ENCODE data around the gene ALPP.
"Not testable (repeated sequence)": the region's sequence is repeated elsewhere in the genome, so short reads cannot be mapped to it uniquely, and the experiment has no call there.

The ALPP gene

GRCh38 chr2:232369126-232369951 lies 9.2 kb upstream of the ALPP start:
- H3K36me3 ChIP-seq (ENCODE audit: control insufficient read depth, low read length): no peaks in the 10 kb centered on the region
- H3K4me1 ChIP-seq (ENCODE audit: control insufficient read depth, low read length): peaks cover 9% of the 10 kb centered on the region
- H3K27me3 ChIP-seq (ENCODE audit: control insufficient read depth, low read length): no peaks in the 10 kb centered on the region
- no peak overlapping the region for H3K27ac ChIP-seq (ENCODE audit: low read depth, low read length)
- H3K79me2 ChIP-seq (ENCODE audit: control insufficient read depth, low read length): no peaks in the 10 kb centered on the region
- H3K4me3 ChIP-seq (ENCODE audit: low read length): no peak overlapping the region
- no peaks in the 10 kb centered on the region for H3K9me3 ChIP-seq (ENCODE audit: control insufficient read depth, insufficient read depth, low read length)
- no peaks in the 10 kb centered on the region for H4K20me1 ChIP-seq (ENCODE audit: control insufficient read depth, insufficient read depth, low read depth, low read length)
- no peaks in the 10 kb centered on the region for H3F3A ChIP-seq (ENCODE audit: control insufficient read depth, insufficient read depth)
- H3K9me2 ChIP-seq (replicated peaks; ENCODE audit: control insufficient read depth, low read length): no peaks in the 10 kb centered on the region
- no peak overlapping the region for H3K4me2 ChIP-seq (ENCODE audit: low read length)
- TF ChIP-seq, protein P1, sequence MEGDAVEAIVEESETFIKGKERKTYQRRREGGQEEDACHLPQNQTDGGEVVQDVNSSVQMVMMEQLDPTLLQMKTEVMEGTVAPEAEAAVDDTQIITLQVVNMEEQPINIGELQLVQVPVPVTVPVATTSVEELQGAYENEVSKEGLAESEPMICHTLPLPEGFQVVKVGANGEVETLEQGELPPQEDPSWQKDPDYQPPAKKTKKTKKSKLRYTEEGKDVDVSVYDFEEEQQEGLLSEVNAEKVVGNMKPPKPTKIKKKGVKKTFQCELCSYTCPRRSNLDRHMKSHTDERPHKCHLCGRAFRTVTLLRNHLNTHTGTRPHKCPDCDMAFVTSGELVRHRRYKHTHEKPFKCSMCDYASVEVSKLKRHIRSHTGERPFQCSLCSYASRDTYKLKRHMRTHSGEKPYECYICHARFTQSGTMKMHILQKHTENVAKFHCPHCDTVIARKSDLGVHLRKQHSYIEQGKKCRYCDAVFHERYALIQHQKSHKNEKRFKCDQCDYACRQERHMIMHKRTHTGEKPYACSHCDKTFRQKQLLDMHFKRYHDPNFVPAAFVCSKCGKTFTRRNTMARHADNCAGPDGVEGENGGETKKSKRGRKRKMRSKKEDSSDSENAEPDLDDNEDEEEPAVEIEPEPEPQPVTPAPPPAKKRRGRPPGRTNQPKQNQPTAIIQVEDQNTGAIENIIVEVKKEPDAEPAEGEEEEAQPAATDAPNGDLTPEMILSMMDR (IDR thresholded peaks at IDR 0.05; ENCODE audit: low read depth, low read length, poor library complexity, severe bottlenecking): no peak
- TF ChIP-seq EZH2phosphoT487 (IDR thresholded peaks at IDR 0.05; ENCODE audit: borderline replicate concordance, low read length): no peak

DNA sequence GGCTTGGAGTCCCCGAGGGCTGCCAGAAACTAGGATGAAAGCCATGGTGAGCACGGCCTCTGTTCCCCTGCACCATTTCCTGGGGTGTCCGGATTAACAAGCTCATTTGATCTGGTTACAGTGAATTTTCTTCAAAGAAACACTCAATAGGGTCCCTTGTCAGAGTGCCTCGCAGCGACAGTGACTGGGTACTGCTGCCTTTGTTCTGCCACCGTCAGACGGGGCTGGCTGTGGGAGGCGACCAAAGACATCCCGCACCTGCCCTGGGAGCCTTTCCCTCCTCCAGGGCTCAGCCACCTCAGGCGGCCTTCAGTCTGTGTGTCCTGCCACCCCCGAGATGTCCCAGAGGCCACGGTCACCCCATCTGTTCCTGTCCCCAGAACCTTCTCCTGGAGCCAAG lies 8.5 kb upstream of the ALPP start:
- H3K4me1 ChIP-seq (ENCODE audit: control insufficient read depth, low read length); H3K27ac ChIP-seq (ENCODE audit: low read depth, low read length); H3K36me3 ChIP-seq (ENCODE audit: control insufficient read depth, low read length); H3K4me3 ChIP-seq (ENCODE audit: low read length); H3K27me3 ChIP-seq (ENCODE audit: control insufficient read depth, low read length); H4K20me1 ChIP-seq (ENCODE audit: control insufficient read depth, insufficient read depth, low read depth, low read length); H3K4me2 ChIP-seq (ENCODE audit: low read length); H3F3A ChIP-seq (ENCODE audit: control insufficient read depth, insufficient read depth); H3K9me3 ChIP-seq (ENCODE audit: control insufficient read depth, insufficient read depth, low read length); H3K9me2 ChIP-seq (replicated peaks; ENCODE audit: control insufficient read depth, low read length); H3K79me2 ChIP-seq (ENCODE audit: control insufficient read depth, low read length): not testable (repeated sequence)

- TF ChIP-seq, protein P1 (IDR thresholded peaks at IDR 0.05; ENCODE audit: low read depth, low read length, poor library complexity, severe bottlenecking): no peak
- no peak for TF ChIP-seq EZH2phosphoT487 (IDR thresholded peaks at IDR 0.05; ENCODE audit: borderline replicate concordance, low read length)
- Histone ChIP-seq H3F3A (ENCODE audit: control insufficient read depth, insufficient read depth) (no peaks in the 10 kb centered on the region), H3K4me2 (ENCODE audit: low read length) (no peak overlapping the region), H3K4me1 (ENCODE audit: control insufficient read depth, low read length) (peaks cover 8% of the 10 kb centered on the region), H3K9me3 (ENCODE audit: control insufficient read depth, insufficient read depth, low read length) (no peaks in the 10 kb centered on the region), H4K20me1 (ENCODE audit: control insufficient read depth, insufficient read depth, low read depth, low read length) (no peaks in the 10 kb centered on the region), H3K27me3 (ENCODE audit: control insufficient read depth, low read length) (peaks cover 2% of the 10 kb centered on the region; the same call in 1 of the 2 replicates), H3K4me3 (ENCODE audit: low read length) (no peak overlapping the region), H3K36me3 (ENCODE audit: control insufficient read depth, low read length) (no peaks in the 10 kb centered on the region), H3K79me2 (ENCODE audit: control insufficient read depth, low read length) (no peaks in the 10 kb centered on the region), H3K27ac (ENCODE audit: low read depth, low read length) (no peak overlapping the region), H3K9me2 (replicated peaks; ENCODE audit: control insufficient read depth, low read length) (no peaks in the 10 kb centered on the region)
These were observed 6.0 kb upstream of the ALPP start for GRCh38 chr2:232372231-232373208.

Measured in DOHH2 (cell line).